IgD-negative memory B cell (primary cell): ENCODE measurements around the gene ADARB1. TPM values are rescaled to one million over a fixed set of nuclear protein-coding genes. Genes with fewer than 3 reads are reported as not detected.

Experiments
- H3K27ac Mint-ChIP-seq, 3 donors: one replicate each; pipeline ENCODE4 v1.8.0; 2020 to 2022; ENCODE audit warnings: mild to moderate bottlenecking in 3 of 3, mixed read lengths in 3 of 3, moderate library complexity in 1 of 3
- H3K27me3 Mint-ChIP-seq: one replicate; pipeline ENCODE4 v1.8.0; 2021; ENCODE audit warnings: mixed read lengths
- H3K36me3 Mint-ChIP-seq: one replicate; pipeline ENCODE4 v1.8.0; 2020; ENCODE audit warnings: mild to moderate bottlenecking, mixed read lengths
- H3K4me1 Mint-ChIP-seq, 3 donors: one replicate each; pipeline ENCODE4 v1.8.0; 2020 to 2022; ENCODE audit warnings: mixed read lengths in 3 of 3, mild to moderate bottlenecking in 1 of 3
- H3K4me3 Mint-ChIP-seq, 4 donors: one replicate each; pipeline ENCODE4 v1.8.0; 2020 to 2022; ENCODE audit warnings: mild to moderate bottlenecking in 4 of 4, mixed read lengths in 4 of 4, moderate library complexity in 3 of 4
- H3K9me3 Mint-ChIP-seq, 3 donors: one replicate each; pipeline ENCODE4 v1.8.0; 2020 to 2021; ENCODE audit warnings: mixed read lengths in 3 of 3, mild to moderate bottlenecking in 1 of 3
- polyA plus RNA-seq: library from polyadenylated mRNA; unstranded; fragments of 300-500 nt; fragmentation: Illumina TruSeq; gene quantifications from one replicate; pipeline ENCODE4 v1.2.3, GENCODE V29; 2021

Gene ADARB1
- polyA plus RNA-seq, 1 donor from 2014 or later: 4.5 TPM

- no peak overlapping the region for H3K4me3 Mint-ChIP-seq
- no peaks in the 10 kb centered on the region for H3K9me3 Mint-ChIP-seq
- H3K4me1 Mint-ChIP-seq: peaks cover 2 to 8% (median 6%) of the 10 kb centered on the region in 3 donors
- H3K27ac Mint-ChIP-seq: no peak overlapping the region
- H3K27me3 Mint-ChIP-seq: peaks cover 2% of the 10 kb centered on the region
- H3K36me3 Mint-ChIP-seq: peaks cover 16% of the 10 kb centered on the region
Measured at GRCh38 chr21:45202889-45203288, 128.5 kb downstream of the ADARB1 start.

GRCh38 chr21:45203983-45204382 lies 129.6 kb downstream of the ADARB1 start:
- peaks cover 12 to 17% (median 14%) of the 10 kb centered on the region in 3 donors for H3K4me1 Mint-ChIP-seq
- H3K27ac Mint-ChIP-seq: no peak overlapping the region
- peaks cover 12% of the 10 kb centered on the region for H3K36me3 Mint-ChIP-seq
- no peaks in the 10 kb centered on the region for H3K9me3 Mint-ChIP-seq
- peaks cover 2% of the 10 kb centered on the region for H3K27me3 Mint-ChIP-seq
- H3K4me3 Mint-ChIP-seq: no peak overlapping the region

GRCh38 chr21:45204395-45204794 lies 130.0 kb downstream of the ADARB1 start:
- Mint-ChIP-seq H3K27ac (no peak overlapping the region), H3K27me3 (peaks cover 2% of the 10 kb centered on the region), H3K36me3 (peaks cover 9% of the 10 kb centered on the region), H3K9me3 (no peaks in the 10 kb centered on the region), H3K4me3 (no peak overlapping the region), H3K4me1 (peaks cover 12 to 19% (median 16%) of the 10 kb centered on the region in 3 donors)

GRCh38 chr21:45207839-45208626 lies 133.7 kb downstream of the ADARB1 start:
- H3K4me1 Mint-ChIP-seq: peaks cover 23 to 27% (median 25%) of the 10 kb centered on the region in 3 donors
- H3K27ac Mint-ChIP-seq: no peak overlapping the region
- H3K9me3 Mint-ChIP-seq: no peaks in the 10 kb centered on the region
- H3K4me3 Mint-ChIP-seq: peak overlapping the region in 1 of 4 donors; percentile 61
- H3K27me3 Mint-ChIP-seq: no peaks in the 10 kb centered on the region
- H3K36me3 Mint-ChIP-seq: peaks cover 7% of the 10 kb centered on the region

GRCh38 chr21:45208627-45208951 lies 134.2 kb downstream of the ADARB1 start:
- H3K4me1 Mint-ChIP-seq: peaks cover 23 to 27% (median 25%) of the 10 kb centered on the region in 3 donors
- no peaks in the 10 kb centered on the region for H3K9me3 Mint-ChIP-seq
- no peak overlapping the region for H3K4me3 Mint-ChIP-seq
- peaks cover 8% of the 10 kb centered on the region for H3K36me3 Mint-ChIP-seq
- no peaks in the 10 kb centered on the region for H3K27me3 Mint-ChIP-seq
- H3K27ac Mint-ChIP-seq: no peak overlapping the region

GRCh38 chr21:45209046-45209445 lies 134.7 kb downstream of the ADARB1 start:
- no peak overlapping the region for H3K4me3 Mint-ChIP-seq
- H3K36me3 Mint-ChIP-seq: peaks cover 5% of the 10 kb centered on the region
- H3K9me3 Mint-ChIP-seq: no peaks in the 10 kb centered on the region
- peaks cover 23 to 27% (median 25%) of the 10 kb centered on the region in 3 donors for H3K4me1 Mint-ChIP-seq
- no peaks in the 10 kb centered on the region for H3K27me3 Mint-ChIP-seq
- H3K27ac Mint-ChIP-seq: no peak overlapping the region

GRCh38 chr21:45209685-45210284 lies 135.4 kb downstream of the ADARB1 start:
- Mint-ChIP-seq H3K4me3 (peak overlapping the region in 1 of 4 donors; percentile 18), H3K27ac (peak overlapping the region in 1 of 3 donors; percentile 1), H3K4me1 (peaks cover 23 to 27% (median 25%) of the 10 kb centered on the region in 3 donors), H3K9me3 (peaks cover 0 to 3% (median 0%) of the 10 kb centered on the region in 3 donors), H3K36me3 (peaks cover 5% of the 10 kb centered on the region), H3K27me3 (no peaks in the 10 kb centered on the region)

GRCh38 chr21:45210461-45210983 lies 136.1 kb downstream of the ADARB1 start:
- Mint-ChIP-seq H3K4me3 (no peak overlapping the region), H3K27me3 (no peaks in the 10 kb centered on the region), H3K4me1 (peaks cover 23 to 27% (median 25%) of the 10 kb centered on the region in 3 donors), H3K36me3 (peaks cover 5% of the 10 kb centered on the region), H3K9me3 (peaks cover 0 to 3% (median 0%) of the 10 kb centered on the region in 3 donors), H3K27ac (no peak overlapping the region)

- Mint-ChIP-seq H3K9me3 (peaks cover 0 to 3% (median 2%) of the 10 kb centered on the region in 3 donors), H3K4me3 (no peak overlapping the region), H3K4me1 (peaks cover 23 to 27% (median 25%) of the 10 kb centered on the region in 3 donors), H3K36me3 (peaks cover 5% of the 10 kb centered on the region), H3K27ac (no peak overlapping the region), H3K27me3 (no peaks in the 10 kb centered on the region)
Measured at GRCh38 chr21:45211661-45212060, 137.3 kb downstream of the ADARB1 start.

- Mint-ChIP-seq H3K27ac (no peak overlapping the region), H3K4me1 (peaks cover 14 to 16% (median 16%) of the 10 kb centered on the region in 3 donors), H3K4me3 (no peak overlapping the region), H3K36me3 (peaks cover 11% of the 10 kb centered on the region), H3K27me3 (no peaks in the 10 kb centered on the region), H3K9me3 (peaks cover 2 to 17% (median 10%) of the 10 kb centered on the region in 3 donors)
Measured at GRCh38 chr21:45213392-45213791, 139.0 kb downstream of the ADARB1 start.

GRCh38 chr21:45215213-45215612 lies 140.8 kb downstream of the ADARB1 start:
- Mint-ChIP-seq H3K4me1 (peaks cover under 1 to 4% (median 3%) of the 10 kb centered on the region in 3 donors), H3K36me3 (peaks cover 11% of the 10 kb centered on the region), H3K4me3 (no peak overlapping the region), H3K27ac (no peak overlapping the region), H3K9me3 (peaks cover 2 to 17% (median 12%) of the 10 kb centered on the region in 3 donors), H3K27me3 (no peaks in the 10 kb centered on the region)

GRCh38 chr21:45217010-45217409 lies 142.6 kb downstream of the ADARB1 start:
- no peaks in the 10 kb centered on the region for H3K27me3 Mint-ChIP-seq
- H3K9me3 Mint-ChIP-seq: peaks cover 2 to 17% (median 12%) of the 10 kb centered on the region in 3 donors
- peaks cover 0 to 1% (median 0%) of the 10 kb centered on the region in 3 donors for H3K4me1 Mint-ChIP-seq
- peaks cover 13% of the 10 kb centered on the region for H3K36me3 Mint-ChIP-seq
- H3K27ac Mint-ChIP-seq: no peak overlapping the region
- H3K4me3 Mint-ChIP-seq: no peak overlapping the region

GRCh38 chr21:45219517-45219916 lies 145.1 kb downstream of the ADARB1 start:
- Mint-ChIP-seq H3K27me3 (no peaks in the 10 kb centered on the region), H3K27ac (no peak overlapping the region), H3K36me3 (peaks cover 10% of the 10 kb centered on the region), H3K4me1 (peaks cover 0 to 3% (median 2%) of the 10 kb centered on the region in 3 donors), H3K9me3 (peaks cover 2 to 17% (median 12%) of the 10 kb centered on the region in 3 donors), H3K4me3 (no peak overlapping the region)

- Mint-ChIP-seq H3K27me3 (no peaks in the 10 kb centered on the region), H3K36me3 (peaks cover 10% of the 10 kb centered on the region), H3K9me3 (peaks cover 2 to 14% (median 12%) of the 10 kb centered on the region in 3 donors), H3K4me1 (peaks cover 0 to 8% (median 5%) of the 10 kb centered on the region in 3 donors), H3K27ac (no peak overlapping the region), H3K4me3 (no peak overlapping the region)
Measured at GRCh38 chr21:45220071-45220481, 145.7 kb downstream of the ADARB1 start.
